HG03064 (cell line): ENCODE results near the gene NOVA2.

ENCODE experiments used
- ATAC-seq: cut with Tn5 transposase; IDR thresholded peaks from one replicate; pipeline ENCODE4 v1.9.1; 2021; ENCODE audit warnings: low read depth; ENCODE audit not compliant: unreplicated experiment

The NOVA2 gene

DNA sequence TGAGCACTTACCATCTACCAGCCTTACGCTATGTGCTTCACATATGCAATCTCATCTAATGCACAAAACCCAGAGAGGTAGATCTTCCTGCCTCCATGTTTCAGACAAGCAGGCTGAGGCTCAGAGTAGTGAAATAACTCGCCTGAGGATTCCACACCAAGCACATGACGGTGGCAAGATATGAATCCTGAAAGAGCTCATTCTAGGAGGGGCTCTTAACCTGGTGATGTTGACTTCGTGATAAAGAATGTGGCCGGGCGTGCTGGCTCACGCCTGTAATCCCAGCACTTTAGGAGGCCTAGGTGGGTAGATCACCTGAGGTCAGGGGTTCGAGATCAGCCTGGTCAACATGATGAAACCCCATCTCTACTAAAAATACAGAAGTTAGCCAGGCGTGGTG is 5.0 kb downstream of the NOVA2 start:
- ATAC-seq = no peak

DNA sequence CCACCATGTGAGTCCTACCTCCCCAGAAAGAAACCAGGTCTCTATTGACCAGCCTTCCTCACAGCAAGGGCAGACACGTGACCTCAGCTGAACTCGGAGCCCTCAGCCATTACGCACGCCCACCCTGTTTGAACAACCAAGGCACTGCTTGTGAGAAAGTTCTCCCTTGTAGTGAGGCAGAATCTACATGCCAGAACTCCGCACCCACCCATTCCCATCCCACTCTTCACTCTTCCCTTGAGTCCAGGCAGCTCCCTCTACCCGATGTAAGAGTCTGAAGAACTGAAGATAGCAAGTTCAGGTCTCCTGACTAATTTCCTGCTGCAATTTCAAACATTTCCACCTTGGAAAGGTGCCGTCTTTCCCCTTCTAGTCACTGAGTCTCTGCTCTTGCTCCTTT is 6.4 kb downstream of the NOVA2 start:
- ATAC-seq = no peak

DNA sequence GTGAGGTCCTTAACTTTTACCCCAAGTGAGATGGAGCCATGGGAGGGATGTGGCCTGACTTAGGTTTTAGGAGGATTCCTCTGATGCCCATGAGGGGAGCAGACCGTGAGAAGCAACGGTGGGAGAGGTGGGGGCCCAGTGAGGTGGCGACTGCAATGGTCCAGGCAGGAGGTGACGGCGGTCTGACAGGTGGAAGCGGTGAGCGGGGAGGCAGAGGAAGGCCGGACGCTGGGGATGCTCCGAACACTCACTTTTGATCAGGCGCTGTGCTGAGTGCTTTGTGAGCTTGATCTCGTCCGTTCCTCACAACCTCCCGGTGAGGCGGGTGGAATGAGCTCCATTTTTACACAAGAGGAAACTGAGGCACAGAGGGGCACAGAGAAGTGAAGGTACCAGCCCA is 11.6 kb downstream of the NOVA2 start:
- no peak for ATAC-seq

DNA sequence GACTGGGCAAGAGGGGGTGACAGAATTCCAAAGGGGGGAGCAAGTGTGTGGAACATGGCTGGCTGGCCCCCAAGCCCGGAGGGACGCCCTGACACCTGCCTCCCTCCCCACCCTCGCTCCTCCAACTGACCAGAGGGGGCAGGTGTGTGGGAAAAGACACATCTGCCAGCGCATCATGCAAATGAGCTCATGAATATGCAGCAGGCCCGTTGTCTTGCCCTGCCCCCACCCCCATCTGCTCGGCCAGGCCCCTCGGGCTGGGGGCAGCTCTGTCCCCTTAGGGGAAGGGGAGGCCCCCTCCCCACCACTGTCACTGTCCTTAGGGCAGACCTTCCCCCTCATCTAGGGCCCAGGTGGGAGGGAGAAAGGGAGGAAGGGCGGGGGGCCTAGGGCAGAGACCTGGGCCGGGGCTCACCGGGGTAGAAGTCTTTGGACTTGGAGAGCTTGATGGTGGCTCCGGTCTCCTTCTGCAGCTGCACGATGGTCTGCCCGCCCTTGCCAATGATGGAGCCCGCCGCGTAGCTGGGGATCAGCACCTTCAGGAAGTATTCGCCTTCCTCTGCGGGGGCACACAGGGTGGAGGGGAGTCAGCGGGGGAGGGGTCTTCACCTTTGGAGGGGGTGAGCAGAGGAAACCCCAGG is 12.9 kb downstream of the NOVA2 start:
- no peak for ATAC-seq

DNA sequence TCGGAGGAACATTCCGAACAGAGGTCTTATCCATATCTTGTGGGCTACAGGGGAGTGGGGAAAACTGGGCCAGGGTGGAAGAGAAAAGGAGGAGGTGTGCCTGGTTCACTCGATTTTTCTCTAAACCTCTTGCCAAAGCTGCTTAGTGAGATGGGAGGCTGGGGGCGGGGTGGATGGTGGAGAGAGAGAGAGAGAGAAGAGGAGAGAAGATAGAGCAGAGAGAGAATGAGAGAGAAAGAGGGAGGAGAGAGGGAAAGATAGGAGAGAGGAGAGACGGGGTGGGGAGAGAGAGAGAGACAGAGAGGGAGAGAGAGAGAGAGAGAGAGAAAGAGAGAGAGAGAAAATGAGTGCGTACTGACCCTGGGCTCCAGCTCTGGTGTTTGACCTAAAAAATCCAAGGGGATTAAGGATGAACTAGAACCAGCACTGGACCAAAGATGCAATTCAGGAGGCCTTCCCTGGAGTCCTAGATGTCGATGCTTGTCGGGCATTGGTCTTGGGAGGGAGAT is 14.1 kb downstream of the NOVA2 start:
- no peak for ATAC-seq

DNA sequence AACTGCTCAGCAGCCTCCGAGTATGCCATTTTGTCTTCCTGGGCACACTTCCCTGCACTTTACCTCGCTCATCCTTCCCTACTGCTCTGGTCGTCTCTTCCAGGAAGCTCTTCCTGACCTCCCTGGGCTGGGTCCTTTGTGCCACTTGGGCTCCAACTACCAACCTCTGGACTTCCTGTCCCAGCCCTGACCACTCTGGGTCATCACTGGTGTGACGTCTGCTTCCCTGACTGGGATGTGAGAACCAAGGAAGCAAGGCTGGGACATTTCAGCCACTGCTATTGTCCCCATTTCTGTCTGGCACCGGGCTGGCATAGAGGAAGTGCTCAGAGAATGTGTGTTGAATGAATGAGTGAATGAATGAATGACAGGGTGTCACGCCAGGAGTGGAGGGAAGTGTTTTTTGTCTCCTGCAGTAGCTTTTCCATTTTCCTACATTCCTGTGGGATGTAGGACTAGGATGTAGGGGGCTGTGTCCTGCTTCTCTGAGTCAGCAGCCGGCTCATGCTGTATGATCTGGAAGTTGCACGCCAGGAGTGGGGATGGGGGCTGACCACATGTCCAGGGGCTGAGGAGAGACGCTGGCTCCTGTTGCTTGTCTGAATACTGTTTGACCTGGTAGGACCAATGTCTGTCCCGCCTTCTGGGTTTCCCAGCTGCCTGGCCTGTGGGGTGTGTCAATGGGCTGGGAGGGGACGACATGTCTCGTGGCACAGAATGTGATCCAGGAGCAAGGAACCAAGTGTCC is 14.7 kb downstream of the NOVA2 start:
- ATAC-seq = no peak

DNA sequence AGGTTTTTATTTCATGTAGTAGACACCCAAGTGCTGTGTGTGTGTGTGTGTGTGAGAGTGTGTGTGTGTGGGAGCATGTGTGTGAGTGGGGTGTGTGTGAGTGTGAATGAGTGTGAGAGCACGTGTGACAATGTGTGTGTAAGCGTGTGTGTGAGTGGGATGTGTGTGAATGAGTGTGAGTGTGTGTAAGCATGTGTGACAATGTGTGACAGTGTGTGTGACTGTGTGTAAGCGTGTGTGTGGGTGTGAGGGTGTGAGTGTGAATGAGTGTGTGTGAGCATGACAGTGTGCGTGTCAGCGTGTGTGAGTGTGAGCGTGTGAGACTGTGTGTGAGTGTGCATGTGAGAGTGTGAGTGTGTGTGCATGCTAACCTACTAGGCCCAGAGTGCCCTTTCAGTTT is 15.3 kb downstream of the NOVA2 start:
- no peak for ATAC-seq

DNA sequence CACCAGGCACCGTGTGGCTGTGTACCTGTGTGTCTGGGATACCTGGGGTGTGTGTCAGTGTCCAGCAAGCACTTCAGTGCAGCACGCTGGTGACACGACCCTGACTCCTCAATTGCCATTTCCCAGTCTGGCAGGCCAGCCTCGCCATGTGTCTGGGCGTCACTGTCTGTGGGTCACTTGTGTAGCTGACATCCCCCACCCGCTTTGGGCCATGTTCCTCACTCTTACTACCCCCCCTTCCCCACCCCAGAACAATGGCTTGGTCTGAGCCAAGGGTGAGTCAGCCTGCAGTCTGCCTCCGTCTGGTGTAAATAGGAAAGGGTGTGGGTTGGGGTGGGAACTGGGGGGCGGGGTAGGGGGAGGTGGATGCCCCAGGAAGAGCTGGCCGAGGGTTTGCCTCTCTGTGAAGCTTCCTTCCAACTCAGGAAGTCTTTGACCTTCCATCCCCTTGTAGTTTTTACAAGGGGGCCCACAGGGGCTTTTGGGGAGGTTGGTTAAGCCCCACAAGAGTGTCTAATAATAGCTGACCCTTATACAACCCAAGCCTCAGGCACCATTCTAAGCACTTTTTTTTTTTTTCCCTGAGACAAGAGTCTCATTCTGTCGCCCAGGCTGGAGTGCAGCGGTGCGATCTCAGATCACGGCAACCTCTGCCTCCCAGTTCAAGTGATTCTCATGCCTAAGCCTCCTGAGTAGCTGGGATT is 17.6 kb downstream of the NOVA2 start:
- no peak for ATAC-seq

DNA sequence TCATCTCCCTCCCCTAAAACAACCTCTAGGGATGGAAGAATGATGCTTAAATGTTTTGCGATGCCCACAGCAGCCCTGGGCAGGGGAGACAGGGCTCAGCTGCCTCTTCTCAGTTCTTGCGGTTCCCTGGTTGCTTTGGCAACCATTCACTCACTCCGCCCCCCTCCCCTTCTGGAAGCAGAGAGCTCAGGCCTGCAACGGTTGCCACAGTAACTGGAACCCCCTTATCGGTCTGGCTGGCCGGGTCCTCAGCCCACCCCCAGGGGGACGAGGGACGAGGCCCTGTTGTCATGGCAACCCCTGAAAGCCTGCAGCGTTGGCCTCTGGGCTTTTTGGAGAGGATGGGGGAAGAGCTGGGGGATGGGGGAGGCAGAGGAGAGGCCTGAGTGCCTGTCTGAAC is 19.5 kb downstream of the NOVA2 start:
- no peak for ATAC-seq

DNA sequence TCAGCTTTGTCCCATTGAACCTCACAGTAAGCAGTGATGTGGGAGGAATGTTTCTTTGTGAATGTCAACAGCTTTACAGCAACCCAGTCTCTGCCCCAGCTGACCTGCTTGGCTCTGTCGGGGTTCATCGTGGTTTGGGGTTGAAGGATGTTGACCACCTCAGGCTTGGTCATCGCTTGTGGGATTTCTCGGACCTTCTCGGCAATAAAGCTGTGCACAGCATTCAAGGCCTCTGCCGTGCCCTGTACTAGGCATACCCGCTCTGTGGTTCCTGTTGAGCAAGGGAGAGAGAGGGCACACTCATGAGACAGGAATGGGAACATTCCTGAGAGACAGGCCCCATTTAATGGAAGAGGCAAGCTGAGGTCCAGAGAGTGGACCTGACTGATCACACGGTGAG is 20.0 kb downstream of the NOVA2 start:
- no peak for ATAC-seq

DNA sequence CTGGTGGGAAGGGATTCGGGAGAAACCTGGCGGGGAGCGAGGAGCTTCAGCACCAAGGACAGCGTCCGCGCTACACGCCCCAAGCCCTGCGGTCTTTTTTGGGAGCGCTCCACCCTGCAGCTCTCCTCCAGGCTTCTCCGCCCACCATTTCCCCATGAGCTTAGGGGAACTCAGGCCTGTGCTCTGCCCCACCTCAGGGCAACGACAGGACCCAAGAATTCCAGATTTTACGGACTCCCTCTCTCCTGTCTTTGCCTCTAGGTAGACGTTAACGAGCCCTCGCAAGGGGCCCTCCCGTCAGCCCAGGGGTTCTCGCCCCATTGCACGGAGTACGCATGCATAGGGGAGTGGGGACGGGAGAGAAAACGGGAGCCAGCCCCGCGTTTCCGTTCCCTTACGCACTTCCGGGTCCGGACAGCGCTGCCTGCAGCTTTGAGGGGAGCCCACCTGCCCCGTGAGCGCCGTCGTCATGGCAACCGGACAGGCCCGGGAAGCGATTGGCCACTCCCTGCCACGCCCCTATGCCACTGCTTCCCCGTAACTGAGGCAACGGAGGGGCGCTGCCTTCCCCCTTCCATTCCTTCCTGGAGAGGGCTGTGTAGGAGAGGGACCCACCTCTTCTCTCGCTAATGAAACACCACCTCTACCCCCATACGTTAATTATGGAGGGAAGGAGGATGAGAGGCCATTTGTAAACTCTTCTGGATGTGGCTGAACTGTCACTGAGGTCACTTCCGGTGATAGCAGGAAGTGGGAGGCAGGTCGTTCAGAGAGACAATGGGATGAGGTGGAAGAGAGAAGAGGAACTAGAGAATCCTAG is 20.8 kb downstream of the NOVA2 start:
- ATAC-seq = no peak

DNA sequence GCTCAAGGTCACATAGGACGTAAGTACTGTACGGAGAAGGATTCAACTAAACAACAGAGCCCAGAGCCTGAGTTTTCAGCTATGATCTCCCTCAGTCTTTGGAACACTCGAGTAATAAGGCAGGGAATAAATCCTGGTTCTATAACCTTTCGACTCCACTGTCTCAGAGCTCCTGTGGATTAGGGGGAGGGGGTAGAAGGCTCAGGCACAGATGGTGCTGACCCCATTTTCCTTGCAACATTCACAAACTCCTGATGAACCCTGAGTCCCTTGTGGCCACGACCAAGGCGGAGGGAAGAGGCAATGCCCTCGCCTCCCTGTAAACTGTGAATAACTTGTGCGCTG is 21.4 kb downstream of the NOVA2 start:
- ATAC-seq = no peak

DNA sequence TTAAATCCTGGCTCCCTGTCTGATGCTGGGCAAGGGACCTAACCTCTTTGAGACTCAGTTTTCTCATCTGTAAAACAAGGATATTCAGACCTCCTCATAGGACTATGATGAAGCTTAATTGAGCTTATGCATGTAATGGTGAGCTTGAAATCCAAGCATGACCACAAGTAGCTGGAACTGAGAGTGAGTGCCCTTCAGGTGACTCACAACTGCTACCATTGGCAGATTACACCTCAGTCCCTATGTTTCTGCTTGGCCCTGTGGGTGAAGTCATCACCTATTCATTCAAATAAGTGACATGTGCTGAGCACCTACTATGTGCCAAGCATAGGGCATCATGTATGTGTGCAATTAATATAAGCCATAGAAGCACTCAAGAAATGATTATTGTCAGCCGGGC is 25.7 kb downstream of the NOVA2 start:
- no peak for ATAC-seq

DNA sequence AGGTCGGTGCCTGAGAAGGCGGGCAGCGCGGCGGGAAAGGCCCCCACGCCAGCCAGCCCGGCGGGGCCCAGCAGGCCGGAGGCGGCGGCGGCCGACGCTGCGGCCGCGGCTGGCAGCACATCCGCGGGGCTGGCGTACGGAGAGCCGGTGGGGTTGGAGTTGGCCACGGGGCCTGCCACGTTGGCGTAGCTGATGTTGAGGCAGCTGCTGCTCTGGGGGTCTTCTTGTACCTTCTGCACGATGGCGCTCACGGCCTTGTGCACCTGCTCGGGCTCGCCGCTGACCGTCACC is 33.2 kb downstream of the NOVA2 start:
- no peak for ATAC-seq

DNA sequence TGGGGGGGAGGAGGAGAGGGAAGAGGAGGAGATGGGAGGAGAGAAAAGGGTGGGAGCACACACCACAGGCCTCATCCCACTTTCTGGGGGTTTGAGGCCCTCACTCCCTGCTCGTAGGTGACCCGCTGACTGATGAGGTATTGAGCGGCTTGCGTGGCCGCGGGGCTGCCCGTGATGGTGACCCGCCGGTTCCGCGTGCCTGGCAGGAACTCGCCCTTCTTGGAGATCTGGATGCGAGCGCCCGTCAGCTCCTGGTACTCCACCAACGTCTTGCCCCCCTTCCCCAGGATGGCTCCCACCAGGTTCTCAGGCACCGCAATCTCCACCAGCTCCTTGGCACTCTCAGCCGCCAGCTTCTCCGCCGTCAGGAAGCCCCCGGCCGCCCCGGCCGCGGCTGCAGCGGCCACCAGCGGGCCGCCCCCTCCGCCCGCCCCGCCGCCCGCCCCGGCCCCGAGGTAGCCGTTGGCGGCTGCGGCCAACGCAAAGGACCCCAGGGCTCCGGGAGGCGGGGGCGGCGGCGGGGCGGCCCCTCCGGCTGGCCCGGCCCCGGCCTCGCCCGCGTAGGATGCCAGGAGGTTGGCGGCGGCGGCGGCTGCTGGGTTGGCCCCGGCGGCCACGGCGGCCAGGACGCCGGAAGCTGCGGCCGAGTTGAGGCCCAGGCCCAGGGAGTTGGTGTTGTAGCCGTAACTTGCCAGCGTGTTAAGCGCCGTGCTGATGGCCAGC is 33.7 kb downstream of the NOVA2 start:
- no peak for ATAC-seq

DNA sequence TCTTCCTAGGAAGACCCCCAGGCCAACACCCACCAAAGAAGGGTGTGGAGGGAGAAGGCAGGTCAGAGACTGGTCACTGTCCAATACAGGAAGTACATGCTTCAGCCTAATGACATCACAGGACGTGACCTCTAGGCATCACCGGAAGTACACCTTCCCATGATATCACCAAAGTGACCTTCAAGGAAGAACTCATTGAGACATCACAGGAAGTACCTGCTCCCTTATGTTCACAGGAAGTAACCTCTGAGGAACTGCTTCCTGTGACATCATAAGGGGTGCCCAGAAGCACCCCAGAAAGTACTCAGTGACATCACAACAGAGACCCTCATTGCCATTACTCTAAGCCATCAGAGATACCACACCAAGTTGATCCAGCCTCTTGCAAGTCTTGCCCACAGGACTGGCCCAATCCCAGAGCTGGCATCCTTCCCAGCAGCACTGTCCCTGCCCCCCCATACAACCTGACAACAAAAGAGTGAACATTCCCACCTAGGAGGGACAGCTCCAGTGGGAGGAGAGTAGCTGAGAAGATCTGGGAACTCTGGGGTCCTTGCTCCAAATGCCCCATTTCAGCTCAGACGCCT is 34.8 kb downstream of the NOVA2 start:
- ATAC-seq = no peak

DNA sequence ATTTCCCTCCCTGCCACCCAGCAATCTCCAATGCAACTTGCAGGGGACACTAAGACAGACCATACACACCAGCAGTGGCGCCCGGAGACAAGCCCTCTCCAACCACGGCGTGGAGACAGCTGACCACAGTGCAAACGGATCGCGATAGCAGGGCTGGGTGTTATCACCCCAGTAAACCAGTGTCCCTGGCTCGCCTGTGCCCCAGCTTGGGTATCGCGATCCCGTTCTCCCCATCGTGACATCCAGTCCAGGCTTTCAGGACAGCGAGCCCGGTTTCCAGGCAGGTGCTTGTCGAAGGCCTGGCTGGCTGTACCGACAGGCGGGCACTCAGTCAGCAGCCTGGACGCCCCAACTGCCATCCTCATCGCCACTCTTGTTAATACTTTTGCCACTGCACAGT is 38.4 kb downstream of the NOVA2 start:
- ATAC-seq = no peak

DNA sequence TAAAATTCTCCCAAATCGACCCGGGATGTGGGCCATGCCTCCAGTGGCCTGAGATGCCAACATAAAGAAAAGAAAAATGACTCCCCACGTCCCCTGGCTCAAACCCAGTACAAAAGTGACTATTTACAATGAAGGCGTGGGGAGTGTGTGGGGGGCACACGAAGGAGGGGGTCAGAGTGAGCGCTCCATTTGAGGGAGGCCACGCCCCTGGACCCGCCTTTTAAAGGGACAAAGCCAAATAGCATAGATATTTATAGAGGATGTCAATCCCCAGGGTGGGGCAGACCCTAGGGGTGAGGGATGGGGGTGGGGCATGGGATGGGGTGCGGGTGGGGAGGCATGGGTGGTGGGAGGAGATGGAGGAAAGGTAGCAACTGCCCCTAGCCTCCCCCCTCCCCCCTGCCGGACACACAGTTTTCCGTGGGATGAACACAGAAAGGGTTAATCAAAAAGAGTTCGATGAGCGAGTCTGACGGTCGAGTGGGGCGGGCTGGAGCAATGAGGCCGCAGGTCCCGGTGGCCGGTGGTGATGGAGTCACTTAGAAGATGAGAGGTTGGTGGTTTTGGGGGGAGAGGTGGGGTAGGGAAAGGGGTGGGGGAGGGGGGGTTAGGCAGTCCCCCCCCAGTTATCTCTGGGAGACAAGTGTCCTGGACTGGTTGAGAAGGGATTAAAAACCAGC is 39.0 kb downstream of the NOVA2 start:
- no peak for ATAC-seq

DNA sequence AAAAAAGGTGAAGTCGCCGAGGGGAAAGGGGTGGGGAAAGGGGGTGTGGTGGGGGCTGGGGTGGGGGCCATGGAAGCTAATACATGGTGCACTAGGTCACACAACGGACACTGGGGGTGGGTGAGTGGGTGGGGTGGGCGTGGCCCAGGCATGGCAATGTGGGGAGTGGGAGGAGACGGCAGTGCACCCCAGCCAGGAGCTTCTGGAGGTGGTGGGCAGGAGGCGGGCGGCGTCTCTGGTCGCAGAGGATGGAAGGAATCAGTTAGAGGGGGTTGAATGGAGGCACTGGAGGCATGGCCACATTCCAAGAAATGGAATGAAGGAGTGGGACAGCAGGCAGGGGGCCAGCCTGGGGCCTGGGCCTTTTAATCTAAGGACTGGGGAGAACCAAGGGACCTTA is 39.9 kb downstream of the NOVA2 start:
- no peak for ATAC-seq

DNA sequence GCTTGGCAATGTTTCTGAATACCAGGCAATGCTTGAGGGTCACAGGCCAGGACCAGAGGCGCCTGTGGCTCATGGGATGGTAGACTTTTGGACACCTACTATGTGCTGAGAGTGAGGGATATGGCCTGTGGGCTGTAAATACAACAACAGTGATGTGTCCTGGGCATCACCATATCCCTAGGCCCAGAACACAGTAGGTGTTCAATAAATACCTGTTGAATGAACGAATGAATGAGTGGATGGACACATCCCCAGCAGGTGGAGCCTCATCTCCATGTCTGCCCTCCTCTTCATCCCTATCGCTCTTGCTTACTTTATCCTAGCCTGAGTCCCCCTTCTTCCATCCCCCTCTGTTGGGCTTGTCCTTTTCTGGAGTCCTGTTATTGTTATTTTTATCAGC is 42.6 kb downstream of the NOVA2 start:
- no peak for ATAC-seq
